Osteocyte (in vitro differentiated cells): Measurements from ENCODE around the gene MEGF11. TPM values are rescaled to one million over a fixed set of nuclear protein-coding genes. Genes with fewer than 3 reads are reported as not detected.

Experiments
- DNase-seq: peaks from one replicate; pipeline ENCODE4 v3.0.0; 2021; ENCODE audit warnings: mixed read lengths; ENCODE audit not compliant: unreplicated experiment; ENCODE audit errors: extremely low spot score
- H3K27ac Mint-ChIP-seq: one replicate; pipeline ENCODE4 v1.8.0; 2021; ENCODE audit warnings: mild to moderate bottlenecking, mixed read lengths; ENCODE audit not compliant: unreplicated experiment
- H3K27me3 Mint-ChIP-seq: one replicate; pipeline ENCODE4 v1.8.0; 2021; ENCODE audit warnings: mixed read lengths; ENCODE audit not compliant: unreplicated experiment
- H3K36me3 Mint-ChIP-seq: one replicate; pipeline ENCODE4 v1.8.0; 2021; ENCODE audit warnings: mixed read lengths; ENCODE audit not compliant: unreplicated experiment
- H3K4me1 Mint-ChIP-seq: one replicate; pipeline ENCODE4 v1.8.0; 2021; ENCODE audit warnings: mixed read lengths; ENCODE audit not compliant: unreplicated experiment
- H3K4me3 Mint-ChIP-seq: one replicate; pipeline ENCODE4 v1.8.0; 2021; ENCODE audit warnings: mild to moderate bottlenecking, moderate library complexity, mixed read lengths; ENCODE audit not compliant: unreplicated experiment
- H3K9me3 Mint-ChIP-seq: one replicate; pipeline ENCODE4 v1.8.0; 2021; ENCODE audit warnings: mixed read lengths; ENCODE audit not compliant: unreplicated experiment
- CTCF ChIP-seq: fragments of 200-600 bp; sonication (generic); IDR thresholded peaks from 2 replicates; pipeline ENCODE4 v1.5.0; 2021; ENCODE audit warnings: antibody characterized with exemption, mild to moderate bottlenecking, moderate library complexity
- total RNA-seq: library from RNA; stranded (reverse); gene quantifications from 2 replicates; pipeline ENCODE4 v1.2.1, GENCODE V29; 2021

The MEGF11 gene
- total RNA-seq, 1 donor from 2014 or later, result not detected

- no peaks in the 10 kb centered on the region for H3K36me3 Mint-ChIP-seq
- no peak overlapping the region for H3K4me3 Mint-ChIP-seq
- DNase-seq, result no peak
- no peak for TF ChIP-seq CTCF
- H3K9me3 Mint-ChIP-seq, result no peaks in the 10 kb centered on the region
- peaks cover 52% of the 10 kb centered on the region for H3K27me3 Mint-ChIP-seq
- no peaks in the 10 kb centered on the region for H3K4me1 Mint-ChIP-seq
- no peak overlapping the region for H3K27ac Mint-ChIP-seq
Measured at GRCh38 chr15:66165856-66166255, 87.7 kb downstream of the MEGF11 start.

- Mint-ChIP-seq H3K27ac (no peak overlapping the region), H3K4me3 (no peak overlapping the region), H3K9me3 (no peaks in the 10 kb centered on the region), H3K4me1 (no peaks in the 10 kb centered on the region), H3K27me3 (peaks cover 54% of the 10 kb centered on the region), H3K36me3 (no peaks in the 10 kb centered on the region)
- DNase-seq, result no peak
- no peak for TF ChIP-seq CTCF
Measured at GRCh38 chr15:66164788-66165187, 88.8 kb downstream of the MEGF11 start.

GRCh38 chr15:66163553-66163952 is 90.0 kb downstream of the MEGF11 start:
- TF ChIP-seq CTCF, result no peak
- no peak for DNase-seq
- Mint-ChIP-seq H3K27me3 (peaks cover 56% of the 10 kb centered on the region), H3K4me3 (no peak overlapping the region), H3K9me3 (no peaks in the 10 kb centered on the region), H3K36me3 (no peaks in the 10 kb centered on the region), H3K4me1 (no peaks in the 10 kb centered on the region), H3K27ac (no peak overlapping the region)

- Mint-ChIP-seq H3K36me3 (no peaks in the 10 kb centered on the region), H3K27me3 (peaks cover 63% of the 10 kb centered on the region)
Measured at GRCh38 chr15:66162286-66162685, 91.3 kb downstream of the MEGF11 start.

GRCh38 chr15:66161575-66162118 is 91.9 kb downstream of the MEGF11 start:
- Mint-ChIP-seq H3K36me3 (no peaks in the 10 kb centered on the region), H3K27me3 (peaks cover 70% of the 10 kb centered on the region), H3K4me1 (no peaks in the 10 kb centered on the region), H3K27ac (no peak overlapping the region), H3K9me3 (no peaks in the 10 kb centered on the region), H3K4me3 (no peak overlapping the region)
- no peak for DNase-seq
- TF ChIP-seq CTCF, result no peak

More at GRCh38 chr15:66162286-66162685, 91.3 kb downstream of the MEGF11 start:
- no peak overlapping the region for H3K27ac Mint-ChIP-seq
- no peak for DNase-seq
- H3K4me3 Mint-ChIP-seq, result no peak overlapping the region
- no peaks in the 10 kb centered on the region for H3K9me3 Mint-ChIP-seq
- TF ChIP-seq CTCF, result no peak
- H3K4me1 Mint-ChIP-seq, result no peaks in the 10 kb centered on the region
